GM19397 (cell line): Measurements from ENCODE around the gene PSMA8.
"Not testable (repeated sequence)": the region's sequence is repeated elsewhere in the genome, so short reads cannot be mapped to it uniquely, and the experiment has no call there.

Experiments used
- ATAC-seq: cut with Tn5 transposase; IDR thresholded peaks from one replicate; pipeline ENCODE4 v1.9.1; 2021; ENCODE audit warnings: mild to moderate bottlenecking, moderate library complexity; ENCODE audit not compliant: unreplicated experiment

The PSMA8 gene

GRCh38 chr18:26133652-26134051 is at the start of gene PSMA8:
PSMA8 (plus strand) TSS chr18:26133869; CDS start chr18:26133966, 97 bp downstream.
- ATAC-seq, result no peak

GRCh38 chr18:26085056-26085455 is 48.6 kb upstream of the PSMA8 start:
- no peak for ATAC-seq

- ATAC-seq, result no peak
Observed at GRCh38 chr18:26086959-26087358, 46.7 kb upstream of the PSMA8 start.

GRCh38 chr18:26088487-26088886 is 45.2 kb upstream of the PSMA8 start:
- ATAC-seq, result no peak

GRCh38 chr18:26089293-26090129 is 44.2 kb upstream of the PSMA8 start:
- ATAC-seq, result peak; percentile 0

- ATAC-seq, result peak; percentile 79
Observed at GRCh38 chr18:26090130-26091046, 43.3 kb upstream of the PSMA8 start, which contains the start of gene SS18. SS18 (minus strand) TSS chr18:26090613; CDS start chr18:26090569, 44 bp downstream.

- ATAC-seq, result peak; percentile 38
Observed at GRCh38 chr18:26091047-26091630, 42.5 kb upstream of the PSMA8 start.

GRCh38 chr18:26096852-26097251 is 36.8 kb upstream of the PSMA8 start:
- ATAC-seq, result no peak

- ATAC-seq, result no peak
Observed at GRCh38 chr18:26097563-26097962, 36.1 kb upstream of the PSMA8 start.

GRCh38 chr18:26103579-26103978 is 30.1 kb upstream of the PSMA8 start:
- no peak for ATAC-seq

GRCh38 chr18:26104035-26104434 is 29.6 kb upstream of the PSMA8 start:
- no peak for ATAC-seq

- ATAC-seq, result no peak
Observed at GRCh38 chr18:26119246-26119645, 14.4 kb upstream of the PSMA8 start.

- ATAC-seq, result no peak
Observed at GRCh38 chr18:26121476-26121875, 12.2 kb upstream of the PSMA8 start.

- not testable (repeated sequence) for ATAC-seq
Observed at GRCh38 chr18:26121994-26122393, 11.7 kb upstream of the PSMA8 start.

GRCh38 chr18:26127786-26128185 is 5.9 kb upstream of the PSMA8 start:
- ATAC-seq, result no peak

- not testable (repeated sequence) for ATAC-seq
Observed at GRCh38 chr18:26128192-26128591, 5.5 kb upstream of the PSMA8 start.

- ATAC-seq, result no peak
Observed at GRCh38 chr18:26134107-26134506, 438 bp downstream of the PSMA8 start.

GRCh38 chr18:26135548-26135947 is 1.9 kb downstream of the PSMA8 start:
- no peak for ATAC-seq

- no peak for ATAC-seq
Observed at GRCh38 chr18:26157326-26157725, 23.7 kb downstream of the PSMA8 start.

- no peak for ATAC-seq
Observed at GRCh38 chr18:26159353-26159752, 25.7 kb downstream of the PSMA8 start.

- no peak for ATAC-seq
Observed at GRCh38 chr18:26164571-26164970, 30.9 kb downstream of the PSMA8 start.
